MCF 10A (cell line): ENCODE results near the gene AEBP1. TPM values are rescaled to one million over a fixed set of nuclear protein-coding genes. Genes with fewer than 3 reads are reported as not detected.
A peak's percentile ranks its signal among the peaks of the same experiment; 100 is the strongest.

Experiments
- BruUV-seq: library from RNA; stranded (reverse); fragments of 400-500 nt; replicated peaks from 2 replicates; lab custom pipeline; 2021; lab: Mats Ljungman, UMichigan
- CTCF ChIA-PET: fragments of 300-600 bp; sonication (Branson Sonifier 250); formaldehyde crosslinking; extraction: SDS; loops from one replicate; lab custom pipeline; 2021; ENCODE audit warnings: antibody characterized with exemption, inconsistent platforms; lab: Yijun Ruan, JAX
- POLR2A ChIA-PET: fragments of 300-600, 350-650 bp; sonication (Branson Sonifier 250); formaldehyde crosslinking; extraction: SDS; loops from one replicate; lab custom pipeline; 2020; ENCODE audit warnings: antibody characterized with exemption, inconsistent platforms; lab: Yijun Ruan, JAX
- DNase-seq: peaks from one replicate; pipeline ENCODE4 v3.0.0-alpha.2; 2018; ENCODE audit not compliant: unreplicated experiment
- H3K27ac Mint-ChIP-seq: one replicate; pipeline ENCODE4 v1.8.0; 2022; ENCODE audit warnings: mild to moderate bottlenecking, low read depth, mixed read lengths; ENCODE audit not compliant: unreplicated experiment
- H3K27me3 Mint-ChIP-seq: one replicate; pipeline ENCODE4 v1.8.0; 2022; ENCODE audit warnings: mixed read lengths; ENCODE audit not compliant: insufficient read depth, unreplicated experiment
- H3K36me3 Mint-ChIP-seq: one replicate; pipeline ENCODE4 v1.8.0; 2022; ENCODE audit warnings: mild to moderate bottlenecking, moderate library complexity, mixed read lengths; ENCODE audit not compliant: insufficient read depth, unreplicated experiment
- H3K4me1 Mint-ChIP-seq: one replicate; pipeline ENCODE4 v1.8.0; 2022; ENCODE audit warnings: mixed read lengths; ENCODE audit not compliant: insufficient read depth, unreplicated experiment
- H3K4me3 Mint-ChIP-seq: one replicate; pipeline ENCODE4 v1.8.0; 2022; ENCODE audit warnings: mild to moderate bottlenecking, moderate library complexity, mixed read lengths; ENCODE audit not compliant: unreplicated experiment
- H3K9me3 Mint-ChIP-seq: one replicate; pipeline ENCODE4 v1.8.0; 2022; ENCODE audit warnings: mixed read lengths; ENCODE audit not compliant: unreplicated experiment
- intact Hi-C: fragments of 100-400 bp; cut with micrococcal nuclease; formaldehyde crosslinking; loops from 2 replicates; pipeline ENCODE4 v1.14.1; 2022
- microRNA-seq: library from miRNA; unstranded; fragments of <30 nt; microRNA quantifications from one replicate; pipeline ENCODE4 v1.2.0, GENCODE V29; 2022
- total RNA-seq: library from RNA; stranded (reverse); gene quantifications from 2 replicates; pipeline ENCODE4 v1.2.3, GENCODE V29; 2022
- TF ChIP-seq, protein P1 (sequence below): fragments of 200-600 bp; IDR thresholded peaks from one replicate; pipeline ENCODE4 v1.8.0; 2022; ENCODE audit warnings: antibody characterized with exemption, mild to moderate bottlenecking; ENCODE audit not compliant: unreplicated experiment

The AEBP1 gene
- total RNA-seq, 1 experiment from 2014 or later = not detected

DNA sequence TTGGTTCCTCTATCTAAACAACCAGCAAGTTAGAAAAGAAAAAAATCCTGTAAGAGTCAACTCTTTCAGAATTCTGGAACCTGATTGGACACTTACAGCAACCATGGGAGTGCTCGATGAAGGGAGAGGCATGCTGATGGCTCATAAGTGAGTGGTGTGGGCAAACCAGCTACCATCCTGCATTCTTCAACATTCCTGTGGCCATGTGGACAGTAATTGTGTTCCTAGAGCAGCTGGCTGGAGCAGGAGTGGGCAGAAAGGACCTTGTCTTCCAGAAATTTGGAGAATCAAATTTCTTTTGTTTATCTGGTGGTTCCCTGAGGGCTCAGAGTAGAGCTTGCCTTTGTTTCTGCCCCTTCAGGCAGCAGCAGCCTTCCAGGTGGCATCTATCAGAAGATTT is 59.4 kb downstream of the AEBP1 start:
- Mint-ChIP-seq H3K4me1 (peaks cover 19% of the 10 kb centered on the region), H3K9me3 (no peaks in the 10 kb centered on the region), H3K4me3 (no peak overlapping the region), H3K27ac (no peak overlapping the region), H3K27me3 (no peaks in the 10 kb centered on the region), H3K36me3 (no peaks in the 10 kb centered on the region)
- TF ChIP-seq, protein P1, sequence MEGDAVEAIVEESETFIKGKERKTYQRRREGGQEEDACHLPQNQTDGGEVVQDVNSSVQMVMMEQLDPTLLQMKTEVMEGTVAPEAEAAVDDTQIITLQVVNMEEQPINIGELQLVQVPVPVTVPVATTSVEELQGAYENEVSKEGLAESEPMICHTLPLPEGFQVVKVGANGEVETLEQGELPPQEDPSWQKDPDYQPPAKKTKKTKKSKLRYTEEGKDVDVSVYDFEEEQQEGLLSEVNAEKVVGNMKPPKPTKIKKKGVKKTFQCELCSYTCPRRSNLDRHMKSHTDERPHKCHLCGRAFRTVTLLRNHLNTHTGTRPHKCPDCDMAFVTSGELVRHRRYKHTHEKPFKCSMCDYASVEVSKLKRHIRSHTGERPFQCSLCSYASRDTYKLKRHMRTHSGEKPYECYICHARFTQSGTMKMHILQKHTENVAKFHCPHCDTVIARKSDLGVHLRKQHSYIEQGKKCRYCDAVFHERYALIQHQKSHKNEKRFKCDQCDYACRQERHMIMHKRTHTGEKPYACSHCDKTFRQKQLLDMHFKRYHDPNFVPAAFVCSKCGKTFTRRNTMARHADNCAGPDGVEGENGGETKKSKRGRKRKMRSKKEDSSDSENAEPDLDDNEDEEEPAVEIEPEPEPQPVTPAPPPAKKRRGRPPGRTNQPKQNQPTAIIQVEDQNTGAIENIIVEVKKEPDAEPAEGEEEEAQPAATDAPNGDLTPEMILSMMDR = no peak
- intact Hi-C loops = no loop called here
- POLR2A ChIA-PET = interaction anchor here (0.7 to 1.2 kb wide), 4 partner anchors 9 to 299 kb away, joined by 3 to 4 read pairs (median 3); no protein-coding TSS in a partner anchor
- CTCF ChIA-PET = interaction anchor here (0.7 kb wide), 2 partner anchors 14 to 52 kb away, joined by 3 read pairs; no protein-coding TSS in a partner anchor
- DNase-seq = peak; percentile 68
- BruUV-seq = no TSS peak

Small RNAs within 50 kb of the gene (microRNA-seq; reads per million reads assigned to microRNA genes)
- gene MIR6838 = 1.1 reads per million

Other genes starting within 250 kb of the AEBP1 start
- 176 and 188 TPM in 2 replicates for gene MRPS24, start 234.8 kb upstream of the AEBP1 start, total RNA-seq
- 37.2 and 51.1 TPM in 2 replicates for gene URGCP, start 197.7 kb upstream of the AEBP1 start, total RNA-seq
- 11.6 and 13.7 TPM in 2 replicates for gene UBE2D4, start 177.9 kb upstream of the AEBP1 start, total RNA-seq
- not detected in 2 replicates for gene SPDYE1, start 106.4 kb upstream of the AEBP1 start, total RNA-seq
- 49.7 and 52.9 TPM in 2 replicates for gene DBNL, start 59.6 kb upstream of the AEBP1 start, total RNA-seq
- gene PGAM2, start 38.8 kb upstream of the AEBP1 start, total RNA-seq = not detected in 2 replicates
- gene POLM, start 21.8 kb upstream of the AEBP1 start, total RNA-seq = 19.2 and 22.8 TPM in 2 replicates
- gene POLD2, start 19.2 kb downstream of the AEBP1 start, total RNA-seq = 118 and 179 TPM in 2 replicates
- not detected in 2 replicates for gene MYL7, start 37.0 kb downstream of the AEBP1 start, total RNA-seq
- gene GCK, start 85.1 kb downstream of the AEBP1 start, total RNA-seq = not detected in 2 replicates
- 107 and 153 TPM in 2 replicates for gene YKT6, start 96.6 kb downstream of the AEBP1 start, total RNA-seq
- 0.54 and 1.8 TPM in 2 replicates for gene CAMK2B, start 221.2 kb downstream of the AEBP1 start, total RNA-seq